ENCODE data around the gene SCGB1D1.

SCGB1D1 gene

GRCh38 chr11:62190011-62190410 lies at the start of gene SCGB1D1:
Gene SCGB1D1, plus strand, starts transcription at chr11:62190216. Its CDS starts 69 bp downstream, at chr11:62190285.
- Histone ChIP-seq H3K9me3 (ENCODE audit: control insufficient read depth, insufficient read depth, low read length) (no peaks in the 10 kb centered on the region), H3K4me1 (ENCODE audit: control insufficient read depth, insufficient read depth, low read length) (no peaks in the 10 kb centered on the region), H3K36me3 (ENCODE audit: control insufficient read depth, insufficient read depth, low read length) (no peaks in the 10 kb centered on the region), H3K4me3 (ENCODE audit: low read depth, low read length) (no peak within 1 kb of the TSS), H3K27me3 (ENCODE audit: control insufficient read depth, insufficient read depth, low read length) (no peaks in the 10 kb centered on the region), H3K9ac (ENCODE audit: low read depth, low read length) (no peak within 1 kb of the TSS)

GRCh38 chr11:62140304-62141110 lies 49.5 kb upstream of the SCGB1D1 start:
- Histone ChIP-seq H3K4me3 (ENCODE audit: low read depth, low read length) (no peak overlapping the region), H3K36me3 (ENCODE audit: control insufficient read depth, insufficient read depth, low read length) (peaks cover 63% of the 10 kb centered on the region), H3K9me3 (ENCODE audit: control insufficient read depth, insufficient read depth, low read length) (no peaks in the 10 kb centered on the region), H3K4me1 (ENCODE audit: control insufficient read depth, insufficient read depth, low read length) (no peaks in the 10 kb centered on the region), H3K27me3 (ENCODE audit: control insufficient read depth, insufficient read depth, low read length) (no peaks in the 10 kb centered on the region), H3K9ac (ENCODE audit: low read depth, low read length) (no peak overlapping the region)

GRCh38 chr11:62141111-62142042 lies 48.6 kb upstream of the SCGB1D1 start:
- H3K9ac ChIP-seq (ENCODE audit: low read depth, low read length) = no peak overlapping the region
- no peak overlapping the region for H3K4me3 ChIP-seq (ENCODE audit: low read depth, low read length)
- H3K9me3 ChIP-seq (ENCODE audit: control insufficient read depth, insufficient read depth, low read length) = no peaks in the 10 kb centered on the region
- H3K4me1 ChIP-seq (ENCODE audit: control insufficient read depth, insufficient read depth, low read length) = no peaks in the 10 kb centered on the region
- no peaks in the 10 kb centered on the region for H3K27me3 ChIP-seq (ENCODE audit: control insufficient read depth, insufficient read depth, low read length)
- H3K36me3 ChIP-seq (ENCODE audit: control insufficient read depth, insufficient read depth, low read length) = peaks cover 70% of the 10 kb centered on the region

- H3K4me1 ChIP-seq (ENCODE audit: control insufficient read depth, insufficient read depth, low read length) = no peaks in the 10 kb centered on the region
- H3K9ac ChIP-seq (ENCODE audit: low read depth, low read length) = no peak overlapping the region
- no peaks in the 10 kb centered on the region for H3K27me3 ChIP-seq (ENCODE audit: control insufficient read depth, insufficient read depth, low read length)
- no peak overlapping the region for H3K4me3 ChIP-seq (ENCODE audit: low read depth, low read length)
- H3K9me3 ChIP-seq (ENCODE audit: control insufficient read depth, insufficient read depth, low read length) = no peaks in the 10 kb centered on the region
- peaks cover 76% of the 10 kb centered on the region for H3K36me3 ChIP-seq (ENCODE audit: control insufficient read depth, insufficient read depth, low read length)
These were observed 48.0 kb upstream of the SCGB1D1 start for GRCh38 chr11:62142043-62142375.

- H3K4me3 ChIP-seq (ENCODE audit: low read depth, low read length) = no peak overlapping the region
- no peaks in the 10 kb centered on the region for H3K4me1 ChIP-seq (ENCODE audit: control insufficient read depth, insufficient read depth, low read length)
- H3K27me3 ChIP-seq (ENCODE audit: control insufficient read depth, insufficient read depth, low read length) = no peaks in the 10 kb centered on the region
- peaks cover 77% of the 10 kb centered on the region for H3K36me3 ChIP-seq (ENCODE audit: control insufficient read depth, insufficient read depth, low read length)
- H3K9ac ChIP-seq (ENCODE audit: low read depth, low read length) = no peak overlapping the region
- no peaks in the 10 kb centered on the region for H3K9me3 ChIP-seq (ENCODE audit: control insufficient read depth, insufficient read depth, low read length)
These were observed 47.1 kb upstream of the SCGB1D1 start for GRCh38 chr11:62142921-62143320.

- Histone ChIP-seq H3K9me3 (ENCODE audit: control insufficient read depth, insufficient read depth, low read length) (no peaks in the 10 kb centered on the region), H3K9ac (ENCODE audit: low read depth, low read length) (no peak overlapping the region), H3K4me1 (ENCODE audit: control insufficient read depth, insufficient read depth, low read length) (no peaks in the 10 kb centered on the region), H3K27me3 (ENCODE audit: control insufficient read depth, insufficient read depth, low read length) (no peaks in the 10 kb centered on the region), H3K36me3 (ENCODE audit: control insufficient read depth, insufficient read depth, low read length) (peaks cover 76% of the 10 kb centered on the region), H3K4me3 (ENCODE audit: low read depth, low read length) (no peak overlapping the region)
These were observed 46.3 kb upstream of the SCGB1D1 start for GRCh38 chr11:62143727-62144126.

GRCh38 chr11:62144641-62145255 lies 45.3 kb upstream of the SCGB1D1 start:
- Histone ChIP-seq H3K36me3 (ENCODE audit: control insufficient read depth, insufficient read depth, low read length) (peaks cover 73% of the 10 kb centered on the region), H3K9me3 (ENCODE audit: control insufficient read depth, insufficient read depth, low read length) (no peaks in the 10 kb centered on the region), H3K27me3 (ENCODE audit: control insufficient read depth, insufficient read depth, low read length) (no peaks in the 10 kb centered on the region), H3K4me3 (ENCODE audit: low read depth, low read length) (no peak overlapping the region), H3K9ac (ENCODE audit: low read depth, low read length) (no peak overlapping the region), H3K4me1 (ENCODE audit: control insufficient read depth, insufficient read depth, low read length) (no peaks in the 10 kb centered on the region)

GRCh38 chr11:62145261-62145871 lies 44.6 kb upstream of the SCGB1D1 start:
- no peaks in the 10 kb centered on the region for H3K4me1 ChIP-seq (ENCODE audit: control insufficient read depth, insufficient read depth, low read length)
- H3K27me3 ChIP-seq (ENCODE audit: control insufficient read depth, insufficient read depth, low read length) = no peaks in the 10 kb centered on the region
- H3K9ac ChIP-seq (ENCODE audit: low read depth, low read length) = no peak overlapping the region
- no peaks in the 10 kb centered on the region for H3K9me3 ChIP-seq (ENCODE audit: control insufficient read depth, insufficient read depth, low read length)
- H3K36me3 ChIP-seq (ENCODE audit: control insufficient read depth, insufficient read depth, low read length) = peaks cover 73% of the 10 kb centered on the region
- no peak overlapping the region for H3K4me3 ChIP-seq (ENCODE audit: low read depth, low read length)

GRCh38 chr11:62146476-62147200 lies 43.4 kb upstream of the SCGB1D1 start:
- Histone ChIP-seq H3K4me1 (ENCODE audit: control insufficient read depth, insufficient read depth, low read length) (no peaks in the 10 kb centered on the region), H3K9me3 (ENCODE audit: control insufficient read depth, insufficient read depth, low read length) (no peaks in the 10 kb centered on the region), H3K36me3 (ENCODE audit: control insufficient read depth, insufficient read depth, low read length) (peaks cover 73% of the 10 kb centered on the region), H3K9ac (ENCODE audit: low read depth, low read length) (no peak overlapping the region), H3K4me3 (ENCODE audit: low read depth, low read length) (no peak overlapping the region), H3K27me3 (ENCODE audit: control insufficient read depth, insufficient read depth, low read length) (no peaks in the 10 kb centered on the region)

GRCh38 chr11:62147545-62147944 lies 42.5 kb upstream of the SCGB1D1 start:
- Histone ChIP-seq H3K4me3 (ENCODE audit: low read depth, low read length) (no peak overlapping the region), H3K4me1 (ENCODE audit: control insufficient read depth, insufficient read depth, low read length) (no peaks in the 10 kb centered on the region), H3K9me3 (ENCODE audit: control insufficient read depth, insufficient read depth, low read length) (no peaks in the 10 kb centered on the region), H3K9ac (ENCODE audit: low read depth, low read length) (no peak overlapping the region), H3K27me3 (ENCODE audit: control insufficient read depth, insufficient read depth, low read length) (no peaks in the 10 kb centered on the region), H3K36me3 (ENCODE audit: control insufficient read depth, insufficient read depth, low read length) (peaks cover 74% of the 10 kb centered on the region)
